ENCODE measurements around the gene OR52H1.
"Not testable (repeated sequence)": the region's sequence is repeated elsewhere in the genome, so short reads cannot be mapped to it uniquely, and the experiment has no call there.

The OR52H1 gene

DNA sequence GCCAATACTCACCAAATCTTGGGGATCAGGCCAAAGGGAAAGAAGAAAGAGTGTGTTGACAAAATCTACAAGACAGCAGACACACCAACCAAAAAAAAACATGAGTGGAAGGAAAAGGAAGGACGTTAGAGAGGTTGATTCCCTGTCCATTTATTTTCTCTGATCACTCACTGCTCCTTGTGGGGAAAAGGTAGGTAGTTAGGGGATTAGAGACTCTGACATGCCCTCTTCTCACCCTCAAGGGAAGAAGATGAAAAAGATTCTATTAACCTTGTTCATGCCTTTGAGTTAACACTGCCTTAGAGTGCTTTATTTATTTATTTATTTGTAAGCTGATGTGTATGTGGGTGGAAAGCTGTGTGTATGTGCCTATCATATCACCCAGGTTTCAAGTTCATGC, at the start of gene OR52H1:
Gene OR52H1 (minus strand): TSS at position 101 of the 400 bp plus-strand sequence. CDS start 3,035 bp downstream, outside the sequence.
- no peak for DNase-seq

DNA sequence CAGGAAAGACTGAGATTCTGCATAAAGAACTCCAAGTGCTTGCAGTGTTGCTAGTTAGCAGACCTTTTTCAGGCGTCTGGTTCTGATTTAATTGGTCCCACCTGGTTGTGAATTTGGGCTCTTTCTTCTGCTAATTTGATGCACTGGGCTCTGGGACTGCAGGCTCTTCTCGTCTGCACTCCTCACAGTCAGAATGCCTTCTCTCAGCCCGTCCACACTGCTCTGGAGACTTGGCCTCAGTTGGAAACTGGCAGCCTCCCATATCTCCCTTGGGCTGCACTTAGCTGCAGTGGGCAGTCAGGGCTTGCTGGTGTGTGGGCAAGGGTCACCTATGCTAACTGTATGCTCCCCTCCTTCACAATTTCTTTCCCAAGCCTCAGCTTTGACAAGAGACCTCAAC, 49.6 kb upstream of the OR52H1 start:
- no peak for DNase-seq

DNA sequence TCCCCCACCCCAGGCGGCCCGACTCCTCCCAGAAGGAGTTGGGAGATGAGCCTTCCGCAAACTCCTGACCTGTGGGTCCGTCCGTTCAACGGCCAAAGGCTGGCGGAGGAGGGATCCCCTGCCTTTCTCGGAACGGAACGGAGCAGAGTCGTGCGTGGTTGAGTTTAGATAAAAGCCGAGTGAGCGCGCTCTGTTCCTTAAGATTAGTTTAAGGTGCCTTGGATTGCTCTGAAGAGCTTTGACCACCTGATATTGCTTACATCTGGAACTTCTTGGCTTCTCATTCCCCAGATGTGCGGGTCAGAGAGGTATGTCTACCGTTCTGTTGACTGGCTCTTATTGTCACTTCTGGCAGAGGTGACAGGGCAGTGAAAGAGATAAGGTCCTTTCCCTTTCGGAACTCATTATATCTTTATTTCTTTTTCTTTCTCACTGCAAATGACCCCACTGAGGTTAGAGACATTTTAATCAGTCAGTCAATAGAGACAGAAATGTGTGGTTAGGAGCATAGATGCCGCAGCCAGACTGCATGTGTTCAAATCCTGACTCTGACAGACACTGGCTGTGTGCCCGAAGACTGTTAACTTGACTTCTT, 48.4 kb upstream of the OR52H1 start, which contains the start of gene TRIM6:
Gene TRIM6 (plus strand): TSS at position 31 of the 595 bp plus-strand sequence. CDS start 261 bp downstream, at position 292.
- DNase-seq, result peak; percentile 66

GRCh38 chr11:5593146-5593545, 44.8 kb upstream of the OR52H1 start:
- DNase-seq, result no peak

GRCh38 chr11:5592615-5593014, 44.3 kb upstream of the OR52H1 start:
- DNase-seq, result no peak

- DNase-seq, result no peak
Observed at GRCh38 chr11:5591613-5592012, 43.3 kb upstream of the OR52H1 start.

DNA sequence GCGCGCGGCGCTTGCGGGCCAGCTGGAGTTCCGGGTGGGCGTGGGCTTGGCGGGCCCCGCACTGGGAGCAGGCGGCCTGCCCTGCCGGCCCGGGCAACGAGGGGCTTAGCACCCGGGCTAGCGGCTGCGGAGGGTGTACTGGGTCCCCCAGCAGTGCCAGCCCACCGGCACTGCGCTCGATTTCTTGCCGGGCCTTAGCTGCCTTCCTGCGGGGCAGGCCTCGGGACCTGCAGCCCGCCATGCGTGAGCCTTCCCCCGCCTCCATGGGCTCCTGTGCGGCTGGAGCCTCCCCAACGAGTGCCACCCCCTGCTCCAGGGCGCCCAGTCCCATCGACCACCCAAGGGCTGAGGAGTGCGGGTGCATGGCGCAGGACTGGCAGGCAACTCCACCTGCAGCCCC, 41.6 kb upstream of the OR52H1 start:
- DNase-seq, result not testable (repeated sequence)

GRCh38 chr11:5584458-5584857, 36.1 kb upstream of the OR52H1 start:
- not testable (repeated sequence) for DNase-seq

- DNase-seq, result no peak
Observed at GRCh38 chr11:5581014-5581413, 32.7 kb upstream of the OR52H1 start.

DNA sequence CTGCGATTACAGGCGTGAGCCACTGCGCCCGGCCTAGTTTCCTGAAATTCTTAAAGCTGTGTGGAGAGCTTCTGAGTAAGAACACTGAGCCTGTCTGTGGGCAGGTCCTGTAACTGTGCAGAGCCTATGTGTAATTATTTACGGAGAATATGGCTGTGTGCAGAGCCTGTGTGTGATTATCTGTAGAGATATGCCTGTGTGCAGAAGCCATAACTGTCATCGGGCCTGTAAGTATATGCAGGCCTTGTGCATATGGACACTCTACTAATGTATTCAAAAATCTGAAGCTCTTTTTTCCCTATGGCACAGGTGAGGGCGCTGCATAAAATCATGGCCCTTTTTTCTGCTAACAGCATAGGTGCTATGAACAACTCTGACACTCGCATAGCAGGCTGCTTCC, 32.2 kb upstream of the OR52H1 start, which contains the start of gene OR52B6:
Gene OR52B6 (plus strand): TSS at position 301 of the 400 bp plus-strand sequence. CDS start 0 bp downstream, at position 301.
- no peak for DNase-seq

- DNase-seq, result no peak
Observed at GRCh38 chr11:5577101-5577500, 28.8 kb upstream of the OR52H1 start.

DNA sequence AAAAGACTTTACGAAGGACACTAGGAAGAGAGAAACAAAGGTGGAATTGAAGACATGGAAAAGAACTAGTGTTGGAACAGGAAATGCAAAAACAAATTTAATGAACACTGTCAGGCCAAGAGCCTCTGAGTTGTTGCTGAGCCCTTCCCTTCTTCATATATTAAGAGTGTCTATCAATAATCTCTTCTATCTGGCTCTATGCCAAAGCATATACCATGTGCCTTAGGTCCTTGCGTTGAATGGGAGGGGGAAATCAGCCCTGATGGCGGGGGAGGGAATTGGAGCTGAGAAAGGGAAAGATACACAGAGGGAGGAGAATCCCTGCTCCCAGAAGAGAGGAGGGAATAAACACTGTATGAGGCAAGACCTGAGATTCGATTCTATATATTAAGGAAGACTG, 26.8 kb upstream of the OR52H1 start:
- DNase-seq, result no peak

DNA sequence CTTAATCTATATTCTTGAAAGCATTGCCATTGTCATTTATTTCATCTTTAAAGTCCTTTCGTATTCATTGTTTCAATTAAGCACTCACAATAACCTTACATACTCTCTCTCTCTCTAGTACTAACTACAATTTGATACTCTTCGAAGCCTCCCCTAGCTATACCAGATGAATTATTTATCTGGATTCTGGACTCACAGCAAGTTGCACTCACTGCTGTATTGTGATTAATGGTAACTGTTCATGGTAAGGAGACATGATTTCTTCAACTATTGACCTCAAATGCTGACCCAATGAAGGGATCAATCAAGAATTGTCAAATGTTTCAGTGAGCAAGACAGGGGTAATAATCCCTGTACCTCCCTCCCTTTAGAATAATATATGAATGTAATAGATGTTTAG, 26.3 kb upstream of the OR52H1 start:
- DNase-seq, result no peak

DNA sequence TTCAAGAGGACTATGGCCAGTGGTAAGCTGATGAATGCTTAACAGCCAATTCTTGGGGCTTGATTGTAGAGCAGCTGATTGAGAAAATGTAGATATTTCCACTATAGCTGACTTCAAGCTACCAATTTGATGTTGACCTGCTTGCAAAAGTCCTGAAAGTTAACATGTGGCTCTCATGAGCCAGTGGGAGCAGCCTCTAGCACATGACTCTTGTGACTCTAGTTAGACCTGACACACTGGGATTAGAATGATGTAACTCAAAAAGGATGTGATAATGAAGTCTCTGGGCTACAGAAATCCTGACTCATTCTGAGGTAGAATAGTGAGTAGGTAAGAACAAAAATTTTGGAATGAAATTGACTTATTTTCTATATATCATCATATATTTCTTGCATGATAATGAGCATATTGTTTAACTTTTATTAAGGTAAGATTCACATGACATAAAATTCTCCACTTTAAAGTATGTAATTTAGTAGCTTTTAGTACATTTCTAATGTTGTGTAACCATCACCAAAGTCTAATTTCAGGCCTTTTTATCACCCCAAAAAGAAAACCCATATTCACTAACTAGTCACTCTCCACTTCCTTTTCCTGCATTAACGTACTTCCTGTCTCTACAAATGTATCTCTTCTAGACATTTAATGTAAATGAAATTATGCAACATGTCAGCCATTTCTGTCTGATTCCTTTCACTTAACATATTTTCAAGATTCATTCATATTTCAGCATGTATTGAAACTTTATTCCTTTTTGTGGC, 16.1 kb upstream of the OR52H1 start:
- DNase-seq, result peak; percentile 35

DNA sequence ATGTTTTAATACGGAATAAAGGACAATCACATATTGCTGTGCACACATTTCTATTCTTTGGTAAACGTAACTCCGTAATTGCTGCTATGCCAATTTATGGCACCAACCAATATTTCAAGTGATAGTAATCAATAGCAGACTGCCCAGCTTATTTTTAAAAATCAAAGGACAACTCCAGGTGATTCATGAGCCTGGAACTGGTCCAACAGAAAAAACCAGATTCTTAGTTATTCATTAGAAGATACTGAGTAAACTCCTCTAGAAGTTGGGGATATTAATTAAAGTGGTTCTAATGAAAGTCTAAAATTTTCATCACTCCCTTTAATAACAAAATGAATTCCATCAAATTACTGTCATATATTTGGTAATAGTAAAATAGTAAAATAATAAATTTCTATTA, 9.4 kb upstream of the OR52H1 start:
- DNase-seq, result no peak

DNA sequence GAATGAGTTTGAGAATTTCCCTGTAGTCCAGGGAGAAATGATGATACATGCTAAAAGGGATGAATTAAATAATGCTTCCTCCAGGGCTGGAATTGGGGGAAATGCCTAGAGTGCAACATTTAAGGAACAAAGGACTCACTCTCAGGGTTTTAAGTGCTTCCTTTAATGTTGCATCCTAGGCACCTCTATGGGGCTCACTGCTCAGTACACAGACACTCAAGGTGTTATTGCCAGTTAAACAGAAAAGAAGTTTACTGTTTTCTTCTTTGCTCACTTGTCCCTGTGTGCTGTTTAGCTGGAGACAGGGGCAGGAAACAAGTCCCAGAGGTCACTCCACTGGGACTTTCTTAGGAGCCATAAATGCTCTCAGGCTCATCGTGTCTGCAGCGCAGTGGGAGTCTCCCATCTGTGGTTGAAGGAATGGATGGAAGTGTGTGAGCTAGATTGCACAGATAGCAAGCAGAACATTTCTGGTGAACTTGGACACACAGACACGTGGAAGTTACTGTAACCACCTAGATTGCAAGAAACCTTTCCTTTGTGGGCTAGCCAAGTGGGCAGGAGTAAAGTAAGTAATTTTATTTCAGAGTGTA, 8.4 kb upstream of the OR52H1 start:
- no peak for DNase-seq

DNA sequence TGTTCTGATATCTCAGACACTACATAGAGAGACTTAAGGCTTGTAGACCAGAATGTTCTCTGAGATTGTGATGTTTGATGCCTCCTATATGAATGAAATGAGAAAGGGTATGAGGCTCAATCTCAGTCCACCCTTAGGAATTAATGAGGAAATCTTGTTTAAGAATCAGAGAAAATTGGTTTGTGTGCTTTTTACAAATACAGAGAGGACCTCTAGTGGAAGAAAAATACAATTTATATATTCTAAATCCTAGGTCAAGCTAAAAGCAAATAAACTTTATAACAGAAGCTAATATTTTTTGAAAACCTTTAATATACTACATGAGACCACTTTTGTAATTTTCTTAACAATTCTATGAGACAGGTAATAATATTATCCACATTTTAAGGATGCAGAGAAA, 5.0 kb upstream of the OR52H1 start:
- peak; percentile 9 for DNase-seq

DNA sequence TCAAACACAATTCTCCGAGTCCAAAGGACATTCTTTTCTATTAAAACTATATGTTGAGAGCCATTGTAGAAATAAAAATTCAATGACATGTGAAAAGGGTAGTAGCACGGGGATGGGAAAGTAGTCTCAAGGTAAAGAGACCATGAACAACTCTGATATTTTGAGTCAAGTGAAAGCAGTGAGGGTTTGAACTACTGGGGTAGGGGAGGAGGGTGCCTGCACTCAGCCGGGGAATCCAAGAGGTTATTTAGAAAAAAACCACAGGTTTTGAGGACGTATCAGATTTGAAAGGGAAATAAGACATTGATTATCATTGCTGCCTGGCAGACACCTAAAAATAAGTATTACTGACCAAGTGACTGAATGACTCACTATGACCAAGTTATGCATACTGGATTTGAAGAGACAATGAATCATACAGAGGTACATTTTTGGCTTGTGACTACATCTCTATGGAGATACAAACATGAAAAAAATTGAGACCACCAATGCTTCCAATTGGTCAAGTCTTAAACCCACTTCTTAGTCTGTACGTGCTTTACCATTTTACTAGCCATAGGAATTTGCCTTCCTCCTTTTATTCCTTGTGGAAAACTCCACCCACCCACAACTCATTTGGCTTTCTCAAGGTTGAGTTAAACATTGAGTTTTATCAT, 2.2 kb upstream of the OR52H1 start:
- DNase-seq, result peak; percentile 96

DNA sequence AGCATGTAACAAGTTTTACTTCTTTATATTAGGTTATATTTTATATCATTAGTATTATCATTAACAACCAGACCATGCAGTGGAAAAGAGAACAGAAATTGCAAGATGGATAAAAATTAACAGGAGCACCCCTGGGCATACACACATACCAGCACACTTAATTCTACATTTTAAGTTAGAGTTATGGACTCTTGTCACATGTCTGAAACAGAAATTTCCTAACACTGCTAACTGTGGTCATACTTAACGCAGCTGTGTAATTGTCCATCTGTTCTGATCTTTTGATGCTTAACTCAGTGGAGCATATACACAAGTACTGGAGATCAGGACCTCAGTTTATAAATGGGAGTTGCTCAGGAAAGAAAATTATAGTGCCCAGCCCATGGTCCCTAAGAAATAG, 358 bp downstream of the OR52H1 start:
- no peak for DNase-seq

- peak; percentile 39 for DNase-seq
Observed at GRCh38 chr11:5546457-5546856, 1.9 kb downstream of the OR52H1 start.

GRCh38 chr11:5541427-5541826, 6.9 kb downstream of the OR52H1 start:
- DNase-seq, result no peak

GRCh38 chr11:5536482-5536881, 11.9 kb downstream of the OR52H1 start:
- no peak for DNase-seq

- no peak for DNase-seq
Observed at GRCh38 chr11:5534046-5534445, 14.3 kb downstream of the OR52H1 start.
